Gastroesophageal sphincter (tissue), 4 donors: ENCODE data around the gene KDM1A. TPM values are rescaled to one million over a fixed set of nuclear protein-coding genes. Genes with fewer than 3 reads are reported as not detected.

ENCODE experiments used
- ATAC-seq: fragments of 150-250 bp; one replicate; pipeline ENCODE4 v1.9.1; 2016; ENCODE audit warnings: mild to moderate bottlenecking, moderate library complexity
- H3K27ac ChIP-seq, 4 donors: fragments of 200-600 bp; sonication (generic) in 3 of 4; 1 replicate in 3 of 4; 2 replicates in 1 of 4; pipeline ENCODE4 v1.5.1; 2016 to 2019
- H3K27me3 ChIP-seq: fragments of 200-600 bp; sonication (generic); one replicate; pipeline ENCODE4 v1.5.1; 2019
- H3K36me3 ChIP-seq, 2 donors: fragments of 200-600 bp; sonication (generic); one replicate each; pipeline ENCODE4 v1.5.1; 2019; ENCODE audit warnings: control low read depth in 1 of 2
- H3K4me1 ChIP-seq, 3 donors: fragments of 200-600 bp; sonication (generic); 1 replicate in 2 of 3; 2 replicates in 1 of 3; pipeline ENCODE4 v1.5.1; 2016 to 2019; ENCODE audit warnings: control low read depth in 2 of 3
- H3K4me3 ChIP-seq, 2 donors: fragments of 200-600 bp; sonication (generic); one replicate each; pipeline ENCODE4 v1.5.1; 2019; ENCODE audit warnings: mild to moderate bottlenecking in 1 of 2, moderate library complexity in 1 of 2
- H3K9me3 ChIP-seq, 3 donors: fragments of 200-600 bp; sonication (generic); one replicate each; pipeline ENCODE4 v1.5.1; 2017 to 2019; ENCODE audit warnings: control low read depth in 2 of 3
- CTCF ChIP-seq, 4 experiments: fragments of 200-600 bp in 2 of 4; fragments of 450-650 bp in 2 of 4; sonication (generic) in 1 of 4; IDR thresholded peaks; one replicate each; pipeline ENCODE4 v1.5.1; 2017 to 2019; ENCODE audit warnings: antibody characterized with exemption in 4 of 4, mild to moderate bottlenecking in 2 of 4, moderate library complexity in 2 of 4
- EP300 ChIP-seq: sonication (generic); formaldehyde crosslinking; IDR thresholded peaks from one replicate; pipeline ENCODE4 v1.6.1; 2017; ENCODE audit warnings: antibody characterized with exemption, mild to moderate bottlenecking
- POLR2A ChIP-seq, 2 donors: fragments of 450-650 bp; IDR thresholded peaks; one replicate each; pipeline ENCODE4 v1.6.1; 2017; ENCODE audit warnings: antibody characterized with exemption in 2 of 2, mild to moderate bottlenecking in 2 of 2, moderate library complexity in 1 of 2
- POLR2AphosphoS5 ChIP-seq: sonication (generic); formaldehyde crosslinking; IDR thresholded peaks from one replicate; pipeline ENCODE4 v1.6.1; 2017; ENCODE audit warnings: antibody characterized with exemption
- WGBS, 2 donors: methylation state at CpG; one replicate each; pipeline ENCODE4 v1.1.5; 2018; ENCODE audit warnings: low coverage in 1 of 2; 5-methylcytosine and 5-hydroxymethylcytosine counted together
- total RNA-seq, 4 donors: library from RNA; depleted of rRNA; stranded (reverse); fragments of >200 nt; gene quantifications; one replicate each; pipeline ENCODE4 v1.1.0, GENCODE V29; 2016

The KDM1A gene
- total RNA-seq, 4 donors from 2014 or later = 48.9 to 62.4 (median 54.6) TPM

GRCh38 chr1:23116921-23117699 lies 97.8 kb downstream of the KDM1A start:
- Histone ChIP-seq H3K4me1 (peaks cover 3 to 89% (median 11%) of the 10 kb centered on the region in 3 donors), H3K27ac (no peak overlapping the region), H3K9me3 (no peaks in the 10 kb centered on the region), H3K4me3 (no peak overlapping the region), H3K36me3 (no peaks in the 10 kb centered on the region), H3K27me3 (no peaks in the 10 kb centered on the region)
- TF ChIP-seq POLR2A (IDR thresholded peaks at IDR 0.05) (no peak), CTCF (IDR thresholded peaks at IDR 0.05) (no peak), POLR2AphosphoS5 (no peak), EP300 (no peak)
- WGBS, 2 donors = 38 to 83% methylated on average over 1 to 2 of the region's 2 CpGs
- no peak for ATAC-seq

DNA sequence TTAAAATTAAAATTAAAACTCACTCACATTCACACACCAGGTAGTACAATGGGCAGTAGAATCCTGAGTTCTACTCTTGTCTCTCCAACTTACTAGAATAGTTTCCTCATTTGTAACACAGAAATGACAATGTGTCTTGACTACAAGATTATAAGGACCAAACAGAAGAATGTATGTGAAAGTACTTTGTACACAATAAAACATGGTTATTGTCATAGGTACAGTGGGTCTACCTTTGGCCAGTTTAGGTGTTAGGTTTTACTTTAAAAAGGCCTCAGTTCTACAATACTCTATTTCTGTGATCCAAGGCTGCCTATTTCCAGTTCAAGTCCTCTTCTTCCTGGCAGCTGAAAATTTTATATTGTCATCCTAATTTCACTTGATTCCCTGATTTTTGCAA lies 99.1 kb downstream of the KDM1A start:
- Histone ChIP-seq H3K4me3 (no peak overlapping the region), H3K9me3 (no peaks in the 10 kb centered on the region), H3K4me1 (peaks cover 9 to 89% (median 16%) of the 10 kb centered on the region in 3 donors), H3K27ac (no peak overlapping the region), H3K36me3 (no peaks in the 10 kb centered on the region), H3K27me3 (no peaks in the 10 kb centered on the region)
- no peak for ATAC-seq
- TF ChIP-seq EP300 (no peak), CTCF (IDR thresholded peaks at IDR 0.05) (no peak), POLR2A (IDR thresholded peaks at IDR 0.05) (no peak), POLR2AphosphoS5 (no peak)

DNA sequence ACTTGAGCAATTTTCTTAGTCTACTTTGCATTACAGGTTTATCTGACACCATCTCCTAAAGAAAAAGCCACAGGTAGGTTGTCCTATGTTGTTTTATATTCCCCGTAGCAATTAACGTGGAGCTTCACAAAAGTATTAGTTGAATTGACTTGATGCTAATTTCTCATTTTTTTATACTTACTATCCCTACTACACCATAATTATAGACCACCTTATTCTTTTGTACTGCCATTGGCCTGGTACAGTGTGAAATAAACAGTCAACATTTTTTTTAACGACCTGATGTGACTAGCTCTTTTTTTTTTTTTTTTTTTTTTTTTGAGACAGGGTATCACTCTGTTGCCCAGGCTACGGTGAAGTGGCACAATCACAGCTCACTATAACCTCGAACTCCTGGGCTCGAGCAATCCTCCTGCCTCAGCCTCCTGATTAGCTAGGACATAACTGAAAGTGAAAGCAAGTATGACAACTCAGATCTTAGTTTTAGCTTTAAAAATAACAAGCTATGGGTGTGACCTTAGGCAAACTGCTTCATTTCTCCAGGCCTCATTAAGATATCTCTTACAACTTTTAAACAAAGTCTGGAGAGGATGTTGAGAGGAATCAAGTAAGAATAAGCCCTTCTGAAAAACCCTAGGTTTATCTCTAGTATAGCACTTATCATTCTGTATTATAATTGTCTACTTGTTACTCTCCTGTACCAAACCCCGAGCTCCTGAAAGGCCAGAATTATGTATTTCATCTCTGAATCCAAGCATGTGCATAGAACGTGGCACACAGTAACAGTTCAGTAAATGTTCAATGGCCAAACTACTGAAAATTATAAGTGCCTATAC lies 99.9 kb downstream of the KDM1A start:
- no peaks in the 10 kb centered on the region for H3K9me3 ChIP-seq
- H3K4me1 ChIP-seq = peaks cover 9 to 89% (median 15%) of the 10 kb centered on the region in 3 donors
- WGBS, 2 donors = 52 to 65% methylated on average over 5 to 6 of the region's 8 CpGs
- TF ChIP-seq CTCF (IDR thresholded peaks at IDR 0.05) (no peak), EP300 (no peak), POLR2AphosphoS5 (no peak), POLR2A (IDR thresholded peaks at IDR 0.05) (no peak)
- ATAC-seq = no peak
- no peak overlapping the region for H3K4me3 ChIP-seq
- H3K27ac ChIP-seq = peak overlapping the region in 3 of 4 donors; percentile 8 to 58 (median 53)
- no peaks in the 10 kb centered on the region for H3K27me3 ChIP-seq
- H3K36me3 ChIP-seq = no peaks in the 10 kb centered on the region

DNA sequence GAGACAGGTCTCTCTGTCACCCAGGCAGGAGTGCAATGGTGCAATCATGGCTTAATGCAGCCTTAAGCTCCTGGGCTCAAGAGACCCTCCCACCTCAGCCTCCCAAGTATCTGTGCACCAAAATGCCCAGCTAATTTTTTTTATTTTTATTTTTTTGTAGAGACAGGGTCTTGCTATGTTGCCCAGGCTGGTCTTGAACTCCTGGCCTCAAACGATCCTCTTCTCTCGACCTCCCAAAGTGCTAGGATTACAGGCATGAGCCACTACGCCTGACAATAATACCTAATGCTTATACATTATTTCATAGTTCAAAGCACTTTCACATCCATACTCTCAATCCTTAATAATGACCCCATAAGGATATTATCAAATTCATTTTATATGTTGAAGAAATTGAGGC lies 101.1 kb downstream of the KDM1A start:
- TF ChIP-seq CTCF (IDR thresholded peaks at IDR 0.05) (no peak), POLR2A (IDR thresholded peaks at IDR 0.05) (no peak), POLR2AphosphoS5 (no peak), EP300 (no peak)
- Histone ChIP-seq H3K9me3 (no peaks in the 10 kb centered on the region), H3K27ac (no peak overlapping the region), H3K36me3 (no peaks in the 10 kb centered on the region), H3K4me1 (peaks cover 9 to 83% (median 9%) of the 10 kb centered on the region in 3 donors), H3K4me3 (no peak overlapping the region), H3K27me3 (no peaks in the 10 kb centered on the region)
- WGBS, 2 donors = 95% methylated on average over 3 of the region's 3 CpGs; no CpG with 5 or more reads in 1 of the 2 donors
- ATAC-seq = no peak
